ENCODE data around the gene ISG15.

ISG15 gene

DNA sequence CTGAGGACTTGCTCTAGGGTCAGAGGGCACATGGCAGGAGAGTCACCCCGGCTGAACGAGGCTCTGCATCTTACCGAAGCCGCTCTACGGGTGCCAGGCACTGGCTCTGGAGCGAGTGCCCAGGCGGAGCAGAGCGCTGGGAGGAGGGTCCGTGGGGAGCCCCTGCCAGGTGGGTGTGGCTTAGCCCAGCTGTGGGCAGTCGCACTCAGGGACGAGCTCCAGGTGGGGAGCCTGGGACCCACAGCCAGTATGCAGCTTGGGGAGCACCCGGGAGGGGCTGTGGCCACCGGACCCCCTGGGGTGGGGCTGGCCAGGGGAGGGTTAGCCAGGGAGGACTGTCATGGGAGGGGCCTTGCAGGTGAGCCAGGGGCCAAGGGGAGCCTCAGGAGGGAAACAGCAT lies 10.4 kb downstream of the ISG15 start:
- Histone ChIP-seq H4K20me1 (ENCODE audit: insufficient read depth, low read length, poor library complexity, severe bottlenecking) (peaks cover 9% of the 10 kb centered on the region), H3F3A (ENCODE audit: low read depth) (no peaks in the 10 kb centered on the region), H3K4me3 (ENCODE audit: low read length, poor library complexity, severe bottlenecking) (no peak overlapping the region), H3K79me2 (ENCODE audit: insufficient read depth, low read length) (no peaks in the 10 kb centered on the region), H2AFZ (ENCODE audit: low read length) (no peak overlapping the region), H3K27me3 (ENCODE audit: insufficient read depth, low read length, poor library complexity, severe bottlenecking) (no peaks in the 10 kb centered on the region), H3K9me2 (replicated peaks; ENCODE audit: low read depth, low read length) (no peaks in the 10 kb centered on the region), H3K4me1 (ENCODE audit: insufficient read depth, low read length, poor library complexity, severe bottlenecking) (peaks cover 8% of the 10 kb centered on the region), H3K4me2 (ENCODE audit: low read depth, low read length, poor library complexity, severe bottlenecking) (no peak overlapping the region), H3K36me3 (ENCODE audit: insufficient read depth, low read length) (no peaks in the 10 kb centered on the region), H3K9ac (ENCODE audit: low read depth, low read length, poor library complexity, severe bottlenecking) (no peak overlapping the region), H3K9me3 (ENCODE audit: insufficient read depth, low read depth, low read length) (no peaks in the 10 kb centered on the region)
- TF ChIP-seq, protein P1, sequence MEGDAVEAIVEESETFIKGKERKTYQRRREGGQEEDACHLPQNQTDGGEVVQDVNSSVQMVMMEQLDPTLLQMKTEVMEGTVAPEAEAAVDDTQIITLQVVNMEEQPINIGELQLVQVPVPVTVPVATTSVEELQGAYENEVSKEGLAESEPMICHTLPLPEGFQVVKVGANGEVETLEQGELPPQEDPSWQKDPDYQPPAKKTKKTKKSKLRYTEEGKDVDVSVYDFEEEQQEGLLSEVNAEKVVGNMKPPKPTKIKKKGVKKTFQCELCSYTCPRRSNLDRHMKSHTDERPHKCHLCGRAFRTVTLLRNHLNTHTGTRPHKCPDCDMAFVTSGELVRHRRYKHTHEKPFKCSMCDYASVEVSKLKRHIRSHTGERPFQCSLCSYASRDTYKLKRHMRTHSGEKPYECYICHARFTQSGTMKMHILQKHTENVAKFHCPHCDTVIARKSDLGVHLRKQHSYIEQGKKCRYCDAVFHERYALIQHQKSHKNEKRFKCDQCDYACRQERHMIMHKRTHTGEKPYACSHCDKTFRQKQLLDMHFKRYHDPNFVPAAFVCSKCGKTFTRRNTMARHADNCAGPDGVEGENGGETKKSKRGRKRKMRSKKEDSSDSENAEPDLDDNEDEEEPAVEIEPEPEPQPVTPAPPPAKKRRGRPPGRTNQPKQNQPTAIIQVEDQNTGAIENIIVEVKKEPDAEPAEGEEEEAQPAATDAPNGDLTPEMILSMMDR (conservative IDR thresholded peaks at IDR 0.05; ENCODE audit: low read length) = no peak
- no peak for TF ChIP-seq EZH2phosphoT487 (IDR thresholded peaks at IDR 0.05; ENCODE audit: borderline replicate concordance)

DNA sequence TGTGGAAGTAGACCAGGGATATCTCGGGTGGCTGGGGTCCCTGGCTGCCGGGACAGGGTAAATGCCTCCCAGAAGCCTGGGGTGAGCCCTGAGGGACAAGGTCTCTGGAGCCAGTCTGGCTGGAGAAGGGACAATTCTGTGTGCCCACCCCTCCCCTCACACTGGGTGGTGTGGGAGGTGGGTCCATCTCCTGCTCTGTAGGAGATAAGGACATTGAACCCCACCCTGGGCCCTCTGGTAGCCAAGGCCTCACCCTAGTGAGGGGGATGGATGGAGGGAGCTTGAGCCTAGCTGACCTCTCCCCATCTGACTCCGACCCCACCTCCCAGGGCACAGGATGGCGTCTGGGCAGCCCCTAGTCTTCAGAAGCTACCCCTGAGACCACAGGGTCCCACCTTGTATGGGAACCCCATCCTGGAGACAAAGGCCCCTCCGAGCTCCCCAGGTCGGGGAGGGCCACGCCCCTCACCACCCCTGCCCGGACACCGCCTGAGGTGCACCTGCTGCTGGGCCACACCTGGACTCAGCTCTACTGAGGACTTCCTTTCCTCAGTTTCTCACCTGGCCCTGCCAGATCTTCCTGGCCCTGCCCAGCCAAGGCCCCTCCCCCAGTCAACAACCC lies 11.0 kb downstream of the ISG15 start:
- Histone ChIP-seq H4K20me1 (ENCODE audit: insufficient read depth, low read length, poor library complexity, severe bottlenecking) (peaks cover 9% of the 10 kb centered on the region), H3K9me2 (replicated peaks; ENCODE audit: low read depth, low read length) (no peaks in the 10 kb centered on the region), H3K9me3 (ENCODE audit: insufficient read depth, low read depth, low read length) (no peaks in the 10 kb centered on the region), H3K36me3 (ENCODE audit: insufficient read depth, low read length) (no peaks in the 10 kb centered on the region), H2AFZ (ENCODE audit: low read length) (no peak overlapping the region), H3K4me2 (ENCODE audit: low read depth, low read length, poor library complexity, severe bottlenecking) (no peak overlapping the region), H3K4me3 (ENCODE audit: low read length, poor library complexity, severe bottlenecking) (no peak overlapping the region), H3F3A (ENCODE audit: low read depth) (no peaks in the 10 kb centered on the region), H3K4me1 (ENCODE audit: insufficient read depth, low read length, poor library complexity, severe bottlenecking) (peaks cover 8% of the 10 kb centered on the region), H3K27me3 (ENCODE audit: insufficient read depth, low read length, poor library complexity, severe bottlenecking) (no peaks in the 10 kb centered on the region), H3K79me2 (ENCODE audit: insufficient read depth, low read length) (no peaks in the 10 kb centered on the region), H3K9ac (ENCODE audit: low read depth, low read length, poor library complexity, severe bottlenecking) (no peak overlapping the region)
- TF ChIP-seq, protein P1 (conservative IDR thresholded peaks at IDR 0.05; ENCODE audit: low read length) = no peak
- TF ChIP-seq EZH2phosphoT487 (IDR thresholded peaks at IDR 0.05; ENCODE audit: borderline replicate concordance) = no peak

DNA sequence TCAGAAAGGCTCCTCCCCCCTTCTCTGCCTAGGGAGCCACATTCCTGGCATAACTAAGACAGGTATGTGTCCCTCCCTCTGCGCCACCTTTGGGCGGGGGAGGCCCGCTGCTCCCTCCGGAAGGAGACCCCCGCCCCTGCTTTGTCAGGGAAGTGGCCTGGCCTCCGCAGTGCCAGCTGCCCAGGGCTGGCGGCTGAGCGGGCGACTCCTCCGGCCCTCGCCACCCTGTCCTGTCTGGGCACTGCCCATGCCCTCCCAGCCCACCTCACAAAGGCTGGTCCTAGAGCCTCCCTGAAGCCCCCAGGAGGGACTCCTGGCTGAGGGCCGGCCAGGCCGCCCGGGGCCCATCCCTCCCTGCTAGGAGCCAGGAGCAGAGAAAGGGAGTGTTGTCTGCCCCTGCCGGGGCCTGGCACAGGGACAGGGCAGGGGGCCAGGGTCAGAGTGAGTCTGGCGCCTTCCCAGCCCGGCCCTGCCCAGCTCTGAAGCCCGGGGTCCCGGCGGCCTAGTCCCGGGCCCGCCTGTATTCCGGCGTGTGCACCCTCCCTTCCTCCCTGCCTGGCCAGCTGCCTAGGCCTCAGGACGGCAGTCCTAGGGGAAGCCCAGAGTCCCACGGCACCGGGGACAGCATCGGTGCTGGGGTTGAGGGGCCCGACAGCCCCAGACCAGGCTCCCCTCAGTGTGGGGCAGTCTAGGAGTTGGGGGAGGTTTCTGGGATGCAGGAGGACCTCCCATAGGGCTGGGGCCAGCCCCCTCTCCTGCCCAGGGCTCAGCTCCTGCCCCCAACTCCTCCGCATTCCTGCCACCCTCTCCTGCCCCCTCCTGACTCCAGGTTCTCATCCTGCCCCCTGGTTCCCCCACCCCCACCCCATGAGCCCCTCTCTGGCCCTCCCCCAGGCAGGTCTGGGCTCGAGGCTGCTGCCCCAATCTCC lies 11.7 kb downstream of the ISG15 start:
- H3K36me3 ChIP-seq (ENCODE audit: insufficient read depth, low read length) = no peaks in the 10 kb centered on the region
- H3F3A ChIP-seq (ENCODE audit: low read depth) = no peaks in the 10 kb centered on the region
- H3K9me2 ChIP-seq (replicated peaks; ENCODE audit: low read depth, low read length) = no peaks in the 10 kb centered on the region
- no peaks in the 10 kb centered on the region for H3K9me3 ChIP-seq (ENCODE audit: insufficient read depth, low read depth, low read length)
- peaks cover 8% of the 10 kb centered on the region for H3K4me1 ChIP-seq (ENCODE audit: insufficient read depth, low read length, poor library complexity, severe bottlenecking)
- H3K27me3 ChIP-seq (ENCODE audit: insufficient read depth, low read length, poor library complexity, severe bottlenecking) = no peaks in the 10 kb centered on the region
- no peak overlapping the region for H3K4me2 ChIP-seq (ENCODE audit: low read depth, low read length, poor library complexity, severe bottlenecking)
- H3K4me3 ChIP-seq (ENCODE audit: low read length, poor library complexity, severe bottlenecking) = no peak overlapping the region
- H4K20me1 ChIP-seq (ENCODE audit: insufficient read depth, low read length, poor library complexity, severe bottlenecking) = peaks cover 9% of the 10 kb centered on the region
- no peak overlapping the region for H3K9ac ChIP-seq (ENCODE audit: low read depth, low read length, poor library complexity, severe bottlenecking)
- TF ChIP-seq, protein P1 (conservative IDR thresholded peaks at IDR 0.05; ENCODE audit: low read length) = no peak
- no peak for TF ChIP-seq EZH2phosphoT487 (IDR thresholded peaks at IDR 0.05; ENCODE audit: borderline replicate concordance)
- no peaks in the 10 kb centered on the region for H3K79me2 ChIP-seq (ENCODE audit: insufficient read depth, low read length)
- H2AFZ ChIP-seq (ENCODE audit: low read length) = no peak overlapping the region

Measured in Loucy (cell line).